Keratinocyte (primary cell): Measurements from ENCODE around the gene SLC16A7.

ENCODE experiments used
- EZH2 ChIP-seq: IDR thresholded peaks from one replicate; pipeline ENCODE4 v1.6.1; 2012; ENCODE audit warnings: inconsistent platforms, mild to moderate bottlenecking, low read length, moderate library complexity
- TF ChIP-seq, protein P1 (sequence below), 3 experiments: IDR thresholded peaks in 1 of 3; conservative IDR thresholded peaks in 1 of 3; optimal IDR thresholded peaks in 1 of 3; 2 replicates in 2 of 3; 3 replicates in 1 of 3; pipeline versions ENCODE3 to v1.5.1; 2011; ENCODE audit warnings: low read length in 3 of 3, mild to moderate bottlenecking in 3 of 3, moderate library complexity in 2 of 3, control low read depth in 1 of 3, inconsistent platforms in 1 of 3; ENCODE audit not compliant: insufficient read depth in 2 of 3; ENCODE audit errors: extremely low read depth in 1 of 3

DNA sequence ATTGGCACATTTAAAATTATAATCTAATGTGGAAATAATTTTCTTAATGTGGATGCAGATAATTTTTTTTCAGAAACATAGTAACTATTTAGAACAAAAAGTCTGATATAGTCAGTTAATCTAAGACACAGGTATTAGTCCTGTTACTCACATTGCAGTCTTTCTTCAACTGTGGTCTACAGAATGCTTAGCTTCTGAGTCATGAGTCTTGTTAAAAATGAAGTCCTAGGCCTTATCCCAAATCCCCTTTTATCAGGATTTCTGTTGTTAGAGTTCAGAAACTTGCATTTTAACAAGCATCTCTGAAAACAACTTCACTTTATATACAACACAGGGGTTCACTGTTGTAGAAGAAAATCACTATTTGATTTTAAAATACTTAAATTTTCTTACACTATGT lies 112.2 kb downstream of the SLC16A7 start:
- TF ChIP-seq, protein P1, sequence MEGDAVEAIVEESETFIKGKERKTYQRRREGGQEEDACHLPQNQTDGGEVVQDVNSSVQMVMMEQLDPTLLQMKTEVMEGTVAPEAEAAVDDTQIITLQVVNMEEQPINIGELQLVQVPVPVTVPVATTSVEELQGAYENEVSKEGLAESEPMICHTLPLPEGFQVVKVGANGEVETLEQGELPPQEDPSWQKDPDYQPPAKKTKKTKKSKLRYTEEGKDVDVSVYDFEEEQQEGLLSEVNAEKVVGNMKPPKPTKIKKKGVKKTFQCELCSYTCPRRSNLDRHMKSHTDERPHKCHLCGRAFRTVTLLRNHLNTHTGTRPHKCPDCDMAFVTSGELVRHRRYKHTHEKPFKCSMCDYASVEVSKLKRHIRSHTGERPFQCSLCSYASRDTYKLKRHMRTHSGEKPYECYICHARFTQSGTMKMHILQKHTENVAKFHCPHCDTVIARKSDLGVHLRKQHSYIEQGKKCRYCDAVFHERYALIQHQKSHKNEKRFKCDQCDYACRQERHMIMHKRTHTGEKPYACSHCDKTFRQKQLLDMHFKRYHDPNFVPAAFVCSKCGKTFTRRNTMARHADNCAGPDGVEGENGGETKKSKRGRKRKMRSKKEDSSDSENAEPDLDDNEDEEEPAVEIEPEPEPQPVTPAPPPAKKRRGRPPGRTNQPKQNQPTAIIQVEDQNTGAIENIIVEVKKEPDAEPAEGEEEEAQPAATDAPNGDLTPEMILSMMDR (optimal IDR thresholded peaks at IDR 0.05 in 1 of 3, IDR thresholded peaks at IDR 0.05 in 1 of 3, conservative IDR thresholded peaks at IDR 0.05 in 1 of 3; ENCODE audit: extremely low read depth in 1 of 3, insufficient read depth in 2 of 3, low read length in 3 of 3): no peak
- no peak for TF ChIP-seq EZH2
